Spinal cord (tissue), 10 donors: Measurements from ENCODE around the gene RAB3B. TPM values are rescaled to one million over a fixed set of nuclear protein-coding genes. Genes with fewer than 3 reads are reported as not detected.

Experiments
- DNase-seq, 6 donors: peaks; one replicate each; pipeline versions ENCODE4 v3.0.0 to v3.0.0-alpha.2; 2013 to 2015; ENCODE audit warnings: low spot score in 6 of 6, low read depth in 4 of 6
- H3K27ac ChIP-seq: one replicate; pipeline ENCODE4 v1.5.1; 2013; ENCODE audit warnings: low read depth, low read length, control low read depth
- H3K27me3 ChIP-seq: one replicate; pipeline ENCODE4 v1.6.1; 2013; ENCODE audit warnings: low read length; ENCODE audit not compliant: control insufficient read depth, insufficient read depth
- H3K36me3 ChIP-seq: one replicate; pipeline ENCODE4 v1.6.1; 2013; ENCODE audit warnings: low read length; ENCODE audit not compliant: control insufficient read depth, insufficient read depth
- H3K4me1 ChIP-seq: one replicate; pipeline ENCODE4 v1.6.1; 2013; ENCODE audit warnings: low read length; ENCODE audit not compliant: control insufficient read depth, insufficient read depth
- H3K4me3 ChIP-seq: one replicate; pipeline ENCODE4 v1.5.1; 2013; ENCODE audit warnings: low read depth, low read length, control low read depth
- H3K9me3 ChIP-seq: one replicate; pipeline ENCODE4 v1.6.1; 2013; ENCODE audit warnings: low read length; ENCODE audit not compliant: control insufficient read depth, insufficient read depth
- WGBS: methylation state at CpG from one replicate; pipeline ENCODE4 v1.1.5; 2013; ENCODE audit warnings: missing lambda C conversion rate; ENCODE audit not compliant: insufficient coverage; 5-methylcytosine and 5-hydroxymethylcytosine counted together
- polyA plus RNA-seq, 2 donors: library from polyadenylated mRNA; unstranded; fragments of 120-200 nt; gene quantifications; one replicate each; pipeline ENCODE4 v1.2.1, GENCODE V29; 2013; ENCODE audit not compliant: insufficient read length in 2 of 2
- total RNA-seq, 2 donors: library from RNA; depleted of rRNA in 1 of 2; stranded (reverse); fragments of 120-200 nt in 1 of 2; fragments of >200 nt in 1 of 2; gene quantifications; one replicate each; pipeline versions ENCODE4 v1.2.3 to v1.2.4, GENCODE V29; 2013 to 2014
- donor health status: healthy.

The RAB3B gene
- total and polyA plus RNA-seq, 4 donors: 9.5 to 38.8 (median 34.0) TPM

- 62% methylated on average over 1 of the region's 4 CpGs for WGBS
- Histone ChIP-seq H3K27me3 (peaks cover 13% of the 10 kb centered on the region), H3K4me3 (no peak overlapping the region), H3K36me3 (no peaks in the 10 kb centered on the region), H3K27ac (peak overlapping the region; percentile 42), H3K4me1 (no peaks in the 10 kb centered on the region), H3K9me3 (no peaks in the 10 kb centered on the region)
- DNase-seq: peak in 2 of 6 donors; percentile 51 to 61
These were observed 80.1 kb downstream of the RAB3B start for GRCh38 chr1:51910221-51911000.

DNA sequence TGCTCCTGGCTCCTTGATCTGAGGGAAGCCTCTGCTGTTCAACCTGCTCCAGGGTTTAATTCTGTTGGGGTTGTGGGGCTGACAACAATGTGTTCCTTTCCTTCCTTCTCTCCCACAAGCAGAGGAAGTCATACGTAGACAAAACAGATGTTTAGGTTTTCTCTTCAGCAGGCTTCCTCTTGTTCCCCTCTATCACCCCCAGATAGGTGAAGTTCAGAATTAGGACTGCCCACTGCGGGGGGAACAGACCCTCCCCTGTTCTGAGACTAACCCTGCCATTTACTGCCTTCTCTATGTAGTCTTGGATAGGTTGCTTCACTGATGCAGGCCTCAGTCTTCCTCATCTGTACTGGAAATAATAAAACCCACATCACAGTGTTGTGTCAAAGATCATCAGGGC lies 82.0 kb downstream of the RAB3B start:
- Histone ChIP-seq H3K36me3 (no peaks in the 10 kb centered on the region), H3K27ac (no peak overlapping the region), H3K9me3 (no peaks in the 10 kb centered on the region), H3K4me3 (no peak overlapping the region), H3K4me1 (no peaks in the 10 kb centered on the region), H3K27me3 (peaks cover 13% of the 10 kb centered on the region)
- WGBS: no CpG with 5 or more reads among the region's 2 CpGs
- no peak for DNase-seq

GRCh38 chr1:51907079-51907702 lies 83.3 kb downstream of the RAB3B start:
- Histone ChIP-seq H3K9me3 (no peaks in the 10 kb centered on the region), H3K4me1 (no peaks in the 10 kb centered on the region), H3K4me3 (no peak overlapping the region), H3K27me3 (peaks cover 13% of the 10 kb centered on the region), H3K27ac (no peak overlapping the region), H3K36me3 (no peaks in the 10 kb centered on the region)
- DNase-seq: no peak
- WGBS: 57% methylated on average over 1 of the region's 4 CpGs

- Histone ChIP-seq H3K27me3 (peaks cover 11% of the 10 kb centered on the region), H3K27ac (no peak overlapping the region), H3K4me3 (no peak overlapping the region), H3K4me1 (no peaks in the 10 kb centered on the region), H3K9me3 (no peaks in the 10 kb centered on the region), H3K36me3 (no peaks in the 10 kb centered on the region)
- DNase-seq: peak in 4 of 6 donors; percentile 32 to 85 (median 66)
- WGBS: no CpG with 5 or more reads among the region's 4 CpGs
These were observed 84.0 kb downstream of the RAB3B start for GRCh38 chr1:51906306-51907078.

DNA sequence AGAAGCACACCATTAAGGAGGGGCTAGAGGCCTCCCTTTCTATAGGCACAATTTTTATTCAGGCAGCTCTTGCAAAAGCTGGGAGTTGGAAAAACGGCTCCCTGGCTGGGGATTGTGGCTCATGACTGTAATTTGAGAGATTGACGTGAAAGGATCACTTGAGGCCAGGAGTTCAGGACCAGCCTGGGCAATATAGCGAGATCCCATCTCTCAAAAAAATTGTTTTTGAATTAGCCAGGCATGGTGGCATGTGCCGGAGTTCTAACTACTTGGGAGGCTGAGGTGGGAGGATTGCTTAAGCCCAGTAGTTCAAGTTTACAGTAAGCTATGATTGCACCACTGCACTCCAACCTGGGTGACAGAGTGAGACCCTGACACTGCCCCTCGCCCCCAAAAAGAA lies 88.0 kb downstream of the RAB3B start:
- DNase-seq: no peak
- Histone ChIP-seq H3K36me3 (no peaks in the 10 kb centered on the region), H3K27me3 (peaks cover 6% of the 10 kb centered on the region), H3K4me3 (no peak overlapping the region), H3K9me3 (no peaks in the 10 kb centered on the region), H3K27ac (no peak overlapping the region), H3K4me1 (no peaks in the 10 kb centered on the region)
- WGBS: 90% methylated on average over 3 of the region's 5 CpGs

GRCh38 chr1:51901151-51901550 lies 89.3 kb downstream of the RAB3B start:
- Histone ChIP-seq H3K4me3 (no peak overlapping the region), H3K27me3 (peaks cover 6% of the 10 kb centered on the region)
- WGBS: no CpG with 5 or more reads among the region's 4 CpGs

DNA sequence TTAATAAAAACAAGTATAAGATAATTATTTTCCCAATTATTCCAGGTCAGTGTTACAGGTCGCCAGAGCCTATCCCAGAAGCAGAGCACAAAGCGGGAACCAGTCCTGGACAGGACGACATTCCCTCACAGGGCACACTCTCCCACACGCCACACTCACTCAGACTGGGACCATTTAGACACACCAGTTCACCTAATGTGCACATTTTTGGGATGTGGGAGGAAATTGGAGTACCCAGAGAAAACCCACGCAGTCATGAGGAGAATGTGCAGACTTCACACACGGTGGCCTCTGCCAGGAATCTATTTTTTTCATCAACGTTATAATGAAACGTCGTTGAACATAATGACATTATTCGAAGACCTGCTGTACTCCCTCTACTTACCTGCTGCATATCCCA lies 91.5 kb downstream of the RAB3B start:
- Histone ChIP-seq H3K9me3 (no peaks in the 10 kb centered on the region), H3K36me3 (no peaks in the 10 kb centered on the region), H3K4me3 (no peak overlapping the region), H3K4me1 (no peaks in the 10 kb centered on the region), H3K27me3 (peaks cover 11% of the 10 kb centered on the region), H3K27ac (no peak overlapping the region)
- 68% methylated on average over 4 of the region's 10 CpGs for WGBS
- DNase-seq: no peak

More at GRCh38 chr1:51901151-51901550, 89.3 kb downstream of the RAB3B start:
- Histone ChIP-seq H3K9me3 (no peaks in the 10 kb centered on the region), H3K4me1 (no peaks in the 10 kb centered on the region), H3K36me3 (no peaks in the 10 kb centered on the region), H3K27ac (no peak overlapping the region)
- no peak for DNase-seq

- no peaks in the 10 kb centered on the region for H3K36me3 ChIP-seq
- H3K27me3 ChIP-seq: peaks cover 11% of the 10 kb centered on the region
- no peak overlapping the region for H3K4me3 ChIP-seq
- WGBS: 77% methylated on average over 4 of the region's 6 CpGs
- H3K9me3 ChIP-seq: no peaks in the 10 kb centered on the region
- no peak for DNase-seq
- H3K27ac ChIP-seq: no peak overlapping the region
- H3K4me1 ChIP-seq: no peaks in the 10 kb centered on the region
These were observed 92.3 kb downstream of the RAB3B start for GRCh38 chr1:51898090-51898734.

- no peak for DNase-seq
- no peaks in the 10 kb centered on the region for H3K9me3 ChIP-seq
- H3K27ac ChIP-seq: no peak overlapping the region
- no peaks in the 10 kb centered on the region for H3K4me1 ChIP-seq
- peaks cover 11% of the 10 kb centered on the region for H3K27me3 ChIP-seq
- no peak overlapping the region for H3K4me3 ChIP-seq
- no peaks in the 10 kb centered on the region for H3K36me3 ChIP-seq
These were observed 92.8 kb downstream of the RAB3B start for GRCh38 chr1:51897699-51898031.
